Measurements from ENCODE around the gene ERVFRD-1. TPM values are rescaled to one million over a fixed set of nuclear protein-coding genes. Genes with fewer than 3 reads are reported as not detected.

The ERVFRD-1 gene, protein sequence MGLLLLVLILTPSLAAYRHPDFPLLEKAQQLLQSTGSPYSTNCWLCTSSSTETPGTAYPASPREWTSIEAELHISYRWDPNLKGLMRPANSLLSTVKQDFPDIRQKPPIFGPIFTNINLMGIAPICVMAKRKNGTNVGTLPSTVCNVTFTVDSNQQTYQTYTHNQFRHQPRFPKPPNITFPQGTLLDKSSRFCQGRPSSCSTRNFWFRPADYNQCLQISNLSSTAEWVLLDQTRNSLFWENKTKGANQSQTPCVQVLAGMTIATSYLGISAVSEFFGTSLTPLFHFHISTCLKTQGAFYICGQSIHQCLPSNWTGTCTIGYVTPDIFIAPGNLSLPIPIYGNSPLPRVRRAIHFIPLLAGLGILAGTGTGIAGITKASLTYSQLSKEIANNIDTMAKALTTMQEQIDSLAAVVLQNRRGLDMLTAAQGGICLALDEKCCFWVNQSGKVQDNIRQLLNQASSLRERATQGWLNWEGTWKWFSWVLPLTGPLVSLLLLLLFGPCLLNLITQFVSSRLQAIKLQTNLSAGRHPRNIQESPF
- total RNA-seq = not detected

DNA sequence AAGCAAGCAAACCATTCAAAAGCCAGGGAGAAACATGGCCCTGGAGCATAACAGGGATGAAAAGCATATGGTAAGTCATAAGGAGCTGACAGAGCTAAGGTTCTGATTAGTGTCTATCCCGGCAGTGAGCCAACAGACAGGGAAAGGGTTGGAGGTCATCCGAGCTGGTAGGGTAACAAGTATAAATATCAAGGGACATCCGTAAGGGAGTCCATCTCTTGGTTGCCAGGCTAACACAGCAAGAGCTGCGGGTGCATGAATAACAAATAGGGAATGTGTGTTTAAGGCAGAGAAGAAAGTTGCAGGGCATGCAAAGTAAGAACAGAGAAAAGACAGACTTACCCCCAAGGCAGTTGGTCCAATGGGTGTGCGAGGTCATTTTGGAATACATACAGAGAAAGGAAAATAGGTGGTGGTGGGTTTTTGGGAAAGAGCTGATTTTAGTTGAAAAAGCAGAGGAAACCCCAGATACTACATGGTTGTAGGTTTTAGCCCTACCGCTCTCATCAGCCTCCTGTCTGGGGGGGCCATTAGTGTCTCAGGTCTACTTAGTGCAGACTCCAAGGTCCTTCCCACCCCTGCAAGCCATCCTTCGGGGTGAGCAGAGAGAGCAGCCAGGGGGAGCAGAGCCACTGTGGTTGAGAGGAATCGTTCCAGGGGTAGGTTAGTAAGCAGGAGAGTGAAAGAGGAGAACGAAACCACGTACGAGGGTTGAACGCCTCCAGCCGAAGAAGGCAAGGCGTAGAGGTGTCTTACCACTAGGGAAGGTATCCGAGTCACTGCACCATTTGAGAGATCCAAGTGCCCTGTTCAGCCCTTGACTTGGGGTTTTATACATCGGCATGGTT is at the start of gene ERVFRD-1:
Gene ERVFRD-1, minus strand, starts transcription at position 805 of the 848 bp plus-strand sequence. CDS start 6,415 bp downstream, outside the sequence.
- Mint-ChIP-seq H3K27ac (peak within 1 kb of the TSS; percentile 22), H3K4me1 (peaks cover 16% of the 10 kb centered on the region), H3K9me3 (peaks cover 2% of the 10 kb centered on the region), H3K27me3 (no peaks in the 10 kb centered on the region), H3K4me3 (peak within 1 kb of the TSS; percentile 58), H3K36me3 (peaks cover 9% of the 10 kb centered on the region)
- DNase-seq (no peak), ATAC-seq (ENCODE audit: low read depth) (peak; percentile 26)
- POLR2A ChIA-PET = no interaction called here

DNA sequence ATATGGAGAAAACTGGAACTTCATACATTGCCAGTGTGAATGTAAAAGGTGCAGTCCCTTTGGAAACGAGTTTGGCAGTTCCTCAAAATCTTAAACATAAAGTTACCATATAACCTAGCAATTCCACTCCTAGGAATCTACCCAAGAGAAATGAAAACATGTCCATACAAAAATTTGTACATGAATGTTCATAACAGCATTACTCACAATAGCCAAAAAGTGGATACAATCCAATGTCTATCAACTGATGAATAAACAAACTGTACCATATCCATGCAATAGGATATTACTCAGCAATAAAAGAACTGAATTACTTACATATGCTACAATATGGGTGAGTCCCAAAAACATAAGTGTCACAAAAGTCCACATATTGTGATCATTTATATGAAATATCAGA is 48.7 kb upstream of the ERVFRD-1 start:
- POLR2A ChIA-PET = no interaction called here
- no peak overlapping the region for H3K27ac Mint-ChIP-seq
- no peaks in the 10 kb centered on the region for H3K9me3 Mint-ChIP-seq
- peaks cover 14% of the 10 kb centered on the region for H3K27me3 Mint-ChIP-seq
- DNase-seq (no peak), ATAC-seq (ENCODE audit: low read depth) (no peak)
- H3K4me1 Mint-ChIP-seq = peaks cover 15% of the 10 kb centered on the region
- no peak overlapping the region for H3K4me3 Mint-ChIP-seq
- H3K36me3 Mint-ChIP-seq = peaks cover 2% of the 10 kb centered on the region

DNA sequence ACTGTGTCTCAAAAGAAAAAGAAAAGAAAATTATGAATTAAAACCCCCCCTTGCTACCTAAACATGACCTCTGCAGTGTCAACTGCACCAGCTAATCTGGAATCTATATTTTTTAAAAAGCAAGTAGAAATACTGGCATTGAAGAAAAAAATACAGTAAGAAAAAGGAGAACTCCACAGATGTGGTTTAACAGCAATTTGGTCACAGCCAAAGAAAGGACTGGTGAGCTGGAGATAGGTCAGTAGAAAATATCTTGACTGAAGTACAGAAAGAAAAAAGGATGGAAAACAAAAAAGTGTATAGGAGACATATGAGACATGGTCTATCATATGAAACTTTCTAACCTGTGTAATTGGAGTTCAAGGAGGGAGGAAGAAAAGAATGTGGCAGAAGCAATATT is 44.1 kb upstream of the ERVFRD-1 start:
- Mint-ChIP-seq H3K27ac (no peak overlapping the region), H3K4me1 (peaks cover 10% of the 10 kb centered on the region), H3K9me3 (no peaks in the 10 kb centered on the region), H3K36me3 (peaks cover 9% of the 10 kb centered on the region), H3K27me3 (peaks cover 14% of the 10 kb centered on the region), H3K4me3 (no peak overlapping the region)
- DNase-seq (no peak), ATAC-seq (ENCODE audit: low read depth) (no peak)
- POLR2A ChIA-PET = no interaction called here

DNA sequence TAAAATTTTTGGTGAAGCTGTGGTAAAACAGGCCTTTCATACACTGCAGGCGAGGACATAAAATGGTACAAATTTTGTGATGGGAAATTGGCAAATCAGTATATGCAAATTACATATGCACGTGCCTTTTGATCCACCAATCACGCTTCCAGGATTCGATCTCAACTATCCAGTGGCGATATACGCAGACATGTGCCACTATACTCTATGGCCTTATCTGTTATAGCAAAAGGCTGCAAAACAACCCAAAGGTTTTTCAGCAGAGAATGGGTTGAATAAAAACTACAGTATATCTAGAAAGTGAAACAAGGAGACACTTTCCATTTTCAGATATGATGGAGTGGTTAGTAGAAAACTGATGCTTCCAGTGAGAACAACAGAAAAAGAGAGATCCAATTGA is 41.9 kb upstream of the ERVFRD-1 start:
- peak overlapping the region; percentile 73 for H3K27ac Mint-ChIP-seq
- POLR2A ChIA-PET = no interaction called here
- peaks cover 9% of the 10 kb centered on the region for H3K36me3 Mint-ChIP-seq
- H3K4me3 Mint-ChIP-seq = peak overlapping the region; percentile 77
- H3K9me3 Mint-ChIP-seq = no peaks in the 10 kb centered on the region
- peaks cover 7% of the 10 kb centered on the region for H3K27me3 Mint-ChIP-seq
- DNase-seq = no peak
- no peak for ATAC-seq (ENCODE audit: low read depth)
- H3K4me1 Mint-ChIP-seq = peaks cover 10% of the 10 kb centered on the region

DNA sequence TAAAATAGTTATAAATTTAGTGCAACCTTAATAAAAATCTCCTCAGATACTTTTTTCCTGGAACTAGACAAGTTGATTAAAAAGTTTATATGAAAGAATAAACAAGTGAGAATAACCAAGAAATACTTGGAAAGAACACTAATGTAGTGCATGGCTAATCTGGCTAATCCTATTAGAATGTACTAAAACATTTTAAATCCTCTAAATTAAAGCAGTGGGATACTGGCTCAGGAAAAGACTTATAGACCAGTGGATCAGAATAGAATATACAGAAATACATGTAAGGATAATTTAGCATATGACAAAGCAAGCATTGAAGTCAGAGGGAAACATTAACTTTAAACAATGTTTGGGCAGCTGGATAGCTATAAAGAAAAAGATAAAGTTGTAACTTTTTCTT is 41.1 kb upstream of the ERVFRD-1 start:
- peaks cover 10% of the 10 kb centered on the region for H3K4me1 Mint-ChIP-seq
- no peak overlapping the region for H3K4me3 Mint-ChIP-seq
- peaks cover 7% of the 10 kb centered on the region for H3K27me3 Mint-ChIP-seq
- DNase-seq (no peak), ATAC-seq (ENCODE audit: low read depth) (no peak)
- H3K27ac Mint-ChIP-seq = no peak overlapping the region
- H3K9me3 Mint-ChIP-seq = no peaks in the 10 kb centered on the region
- POLR2A ChIA-PET = no interaction called here
- peaks cover 9% of the 10 kb centered on the region for H3K36me3 Mint-ChIP-seq

DNA sequence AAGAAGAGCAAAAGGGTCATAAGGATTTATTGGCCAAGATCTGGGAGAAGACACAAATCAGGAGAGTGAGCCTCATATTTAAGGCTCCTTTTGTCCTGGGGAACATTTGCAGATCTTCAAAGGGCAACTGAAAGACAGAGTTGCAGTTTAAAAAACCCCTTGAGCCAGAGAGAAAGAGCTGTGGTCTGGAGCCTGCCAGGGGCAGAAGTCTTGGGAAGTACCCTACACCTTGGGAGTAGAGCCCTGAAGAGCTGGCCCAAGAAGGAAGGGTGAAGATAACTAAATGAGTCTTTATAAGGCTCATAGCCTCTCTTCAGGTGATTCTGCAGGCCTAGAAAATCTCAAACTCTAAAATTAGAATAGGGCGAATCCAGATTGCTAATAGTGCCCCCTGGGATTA is 40.0 kb upstream of the ERVFRD-1 start:
- H3K4me3 Mint-ChIP-seq = no peak overlapping the region
- peaks cover 9% of the 10 kb centered on the region for H3K36me3 Mint-ChIP-seq
- peaks cover 6% of the 10 kb centered on the region for H3K27me3 Mint-ChIP-seq
- DNase-seq (no peak), ATAC-seq (ENCODE audit: low read depth) (no peak)
- H3K9me3 Mint-ChIP-seq = no peaks in the 10 kb centered on the region
- POLR2A ChIA-PET = no interaction called here
- H3K27ac Mint-ChIP-seq = no peak overlapping the region
- peaks cover 10% of the 10 kb centered on the region for H3K4me1 Mint-ChIP-seq

DNA sequence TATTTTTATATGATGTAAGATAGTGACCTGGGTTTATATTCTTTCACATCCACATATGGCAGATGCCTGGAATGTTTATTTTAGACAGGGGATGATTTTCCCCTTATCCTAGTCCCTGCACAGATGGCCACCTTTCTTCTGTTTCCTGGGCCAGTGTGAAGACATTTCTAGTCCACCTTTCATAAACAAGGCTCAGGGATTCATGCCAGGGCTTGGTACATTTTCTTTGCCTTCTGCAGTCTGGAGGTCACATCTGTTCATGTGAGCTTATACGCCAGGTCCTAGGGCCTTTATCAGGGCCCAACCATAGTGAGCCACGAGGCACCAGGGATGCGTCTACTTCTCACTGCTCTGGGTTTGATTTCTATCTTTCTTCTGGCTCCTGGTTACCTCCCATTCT is 38.0 kb upstream of the ERVFRD-1 start:
- Mint-ChIP-seq H3K4me1 (peaks cover 10% of the 10 kb centered on the region), H3K36me3 (peaks cover 9% of the 10 kb centered on the region), H3K27ac (no peak overlapping the region), H3K27me3 (no peaks in the 10 kb centered on the region), H3K4me3 (no peak overlapping the region), H3K9me3 (no peaks in the 10 kb centered on the region)
- ATAC-seq (ENCODE audit: low read depth) (no peak), DNase-seq (no peak)
- POLR2A ChIA-PET = no interaction called here

DNA sequence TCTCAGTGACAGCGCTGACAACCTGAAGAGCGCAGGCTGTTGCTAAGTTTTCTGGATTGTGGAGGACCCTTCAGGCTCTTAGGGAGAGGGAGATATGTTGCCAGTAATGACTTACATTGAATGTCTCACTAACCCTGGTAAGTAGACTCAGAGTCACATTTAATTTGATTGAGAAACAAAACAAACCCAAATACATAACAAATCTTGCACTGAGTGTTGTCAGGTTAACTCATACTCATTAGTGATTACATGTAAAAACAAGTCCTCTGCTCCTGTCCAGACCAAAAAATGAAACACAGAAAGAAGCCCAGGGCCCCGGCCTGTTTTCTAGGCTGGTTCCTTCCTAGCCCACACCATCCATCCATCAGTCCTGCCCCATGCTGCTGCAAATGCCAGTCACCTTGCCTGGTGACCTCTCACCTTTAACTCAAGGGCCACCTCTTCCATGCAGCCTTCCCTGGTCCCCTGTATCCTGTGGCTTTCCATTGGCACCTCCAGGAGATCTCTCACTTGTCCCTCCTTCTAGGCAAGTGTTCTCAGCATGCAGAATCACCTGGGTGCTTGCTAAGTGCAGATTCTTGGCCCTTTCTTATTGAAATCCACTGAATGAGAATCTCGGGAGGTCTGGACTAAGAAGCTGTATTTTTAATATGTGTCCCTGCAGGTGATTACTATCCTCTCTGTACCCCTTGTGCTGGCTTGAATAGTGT is 34.7 kb upstream of the ERVFRD-1 start:
- H3K27ac Mint-ChIP-seq = peak overlapping the region; percentile 44
- H3K36me3 Mint-ChIP-seq = no peaks in the 10 kb centered on the region
- ATAC-seq (ENCODE audit: low read depth) (no peak), DNase-seq (no peak)
- no peak overlapping the region for H3K4me3 Mint-ChIP-seq
- H3K4me1 Mint-ChIP-seq = peaks cover 5% of the 10 kb centered on the region
- H3K27me3 Mint-ChIP-seq = peaks cover 2% of the 10 kb centered on the region
- POLR2A ChIA-PET = no interaction called here
- no peaks in the 10 kb centered on the region for H3K9me3 Mint-ChIP-seq

DNA sequence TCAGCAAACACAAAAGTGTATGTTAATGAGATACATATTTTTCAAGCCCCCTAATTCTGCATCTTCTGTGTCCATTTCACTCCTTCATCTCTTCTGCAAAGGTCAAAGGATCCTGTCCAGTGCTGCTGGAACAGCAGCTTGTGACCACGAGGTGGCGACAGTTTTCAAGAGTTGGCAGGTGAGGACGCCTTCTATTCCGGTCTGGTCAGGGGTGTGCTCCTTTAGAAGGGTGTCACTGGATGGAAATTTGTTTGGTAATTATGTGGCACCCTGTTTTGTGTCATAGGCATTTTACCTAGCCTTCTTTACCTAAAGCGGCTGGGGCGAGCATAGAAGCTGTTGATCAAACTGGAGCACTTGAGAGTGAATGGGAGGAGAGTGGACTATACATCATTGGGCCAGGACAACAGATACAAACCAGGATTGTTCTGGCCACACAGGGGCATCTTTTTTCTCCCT is 32.9 kb upstream of the ERVFRD-1 start:
- no peaks in the 10 kb centered on the region for H3K9me3 Mint-ChIP-seq
- peaks cover 4% of the 10 kb centered on the region for H3K4me1 Mint-ChIP-seq
- DNase-seq (peak; percentile 76), ATAC-seq (ENCODE audit: low read depth) (peak; percentile 92)
- peaks cover 2% of the 10 kb centered on the region for H3K27me3 Mint-ChIP-seq
- H3K4me3 Mint-ChIP-seq = no peak overlapping the region
- no peaks in the 10 kb centered on the region for H3K36me3 Mint-ChIP-seq
- POLR2A ChIA-PET = interaction anchor here (0.7 to 1.5 kb wide), 4 partner anchors 10 to 88 kb away, joined by 3 to 4 read pairs (median 3); partner anchors contain the start of gene NEDD9
- H3K27ac Mint-ChIP-seq = no peak overlapping the region

DNA sequence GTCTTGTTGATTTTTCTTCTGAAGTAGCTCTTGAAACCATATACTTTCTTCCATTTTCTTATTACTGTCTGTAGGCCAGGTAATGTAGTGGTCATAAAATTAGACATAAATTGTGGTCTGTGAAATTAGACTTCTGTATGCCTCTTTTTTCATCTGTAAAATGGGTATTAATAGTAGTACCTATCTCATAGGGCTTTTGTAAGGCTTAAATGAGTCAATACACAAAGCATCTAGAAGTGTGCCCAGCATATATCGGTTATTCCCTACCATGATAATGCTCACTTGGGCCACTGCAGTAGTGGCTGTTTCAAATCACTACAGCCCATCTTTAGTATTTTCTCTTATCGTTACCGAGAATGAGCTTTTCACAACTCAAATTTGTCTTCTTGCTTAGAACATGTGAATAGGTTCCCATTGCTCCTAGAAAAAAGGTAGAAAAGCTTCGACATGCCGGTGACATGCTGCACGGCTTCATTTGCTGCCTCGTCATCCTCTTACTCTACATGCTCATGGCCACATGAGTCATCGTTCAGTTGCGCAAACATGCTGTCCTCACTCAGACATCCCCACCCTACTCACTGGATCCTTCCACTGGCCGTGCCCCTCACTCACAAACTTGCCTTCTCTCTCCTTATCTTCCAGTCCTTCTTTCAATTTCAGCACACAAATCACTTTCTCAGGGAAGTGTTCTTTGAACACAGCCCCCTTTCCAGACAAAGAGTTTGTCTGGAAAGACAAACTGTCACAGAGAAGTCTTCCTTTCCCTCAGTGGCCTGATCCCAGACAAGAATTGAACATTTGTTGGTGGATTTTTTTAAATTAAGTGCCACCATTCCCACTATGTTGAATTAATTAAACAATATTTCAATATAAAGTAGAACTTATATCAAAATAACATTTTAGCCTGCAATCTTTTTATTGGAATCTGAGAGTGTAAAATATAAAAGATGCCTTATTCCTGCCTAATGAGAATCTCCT is 32.2 kb upstream of the ERVFRD-1 start:
- Mint-ChIP-seq H3K4me3 (no peak overlapping the region), H3K9me3 (no peaks in the 10 kb centered on the region), H3K36me3 (peaks cover 4% of the 10 kb centered on the region), H3K27me3 (peaks cover 2% of the 10 kb centered on the region), H3K4me1 (peaks cover 6% of the 10 kb centered on the region), H3K27ac (no peak overlapping the region)
- no peak for ATAC-seq (ENCODE audit: low read depth)
- no peak for DNase-seq
- POLR2A ChIA-PET = interaction anchor here (0.7 to 1.5 kb wide), 4 partner anchors 11 to 89 kb away, joined by 3 to 4 read pairs (median 3); partner anchors contain the start of gene NEDD9

DNA sequence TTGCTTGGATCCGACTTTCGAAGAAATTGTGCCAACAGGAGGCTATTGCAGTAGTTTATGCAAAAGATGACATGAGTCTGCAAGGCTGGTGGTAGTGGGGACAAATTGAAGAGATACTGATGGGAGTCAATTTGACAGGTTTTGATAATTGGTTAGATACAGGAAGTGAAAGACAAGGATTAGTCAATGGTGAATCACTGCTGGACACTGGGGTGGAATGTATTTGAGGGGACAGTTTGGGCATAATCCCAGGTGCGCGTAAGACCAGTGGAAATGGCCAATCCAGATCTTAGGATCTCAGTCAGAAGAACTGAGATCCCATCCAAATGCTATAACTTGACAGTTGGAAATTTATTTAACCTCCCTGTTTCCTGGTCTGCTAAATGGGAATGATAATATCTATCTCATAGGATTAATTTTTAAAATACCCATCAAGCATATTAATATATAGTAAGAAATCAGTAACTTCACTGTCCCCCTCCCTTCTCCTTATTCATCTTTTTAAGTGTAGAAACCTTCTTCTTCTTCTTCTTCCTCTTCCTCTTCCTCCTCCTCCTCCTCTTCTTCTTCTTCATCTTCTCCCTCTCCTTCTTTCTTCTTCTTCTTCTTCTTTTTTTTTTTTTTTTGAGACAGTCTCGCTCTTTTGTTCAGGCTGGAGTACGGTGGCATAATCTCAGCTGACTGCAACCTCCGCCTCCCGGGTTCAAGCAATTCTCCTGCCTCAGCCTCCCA is 30.9 kb upstream of the ERVFRD-1 start:
- no peaks in the 10 kb centered on the region for H3K9me3 Mint-ChIP-seq
- peaks cover 6% of the 10 kb centered on the region for H3K4me1 Mint-ChIP-seq
- POLR2A ChIA-PET = no interaction called here

DNA sequence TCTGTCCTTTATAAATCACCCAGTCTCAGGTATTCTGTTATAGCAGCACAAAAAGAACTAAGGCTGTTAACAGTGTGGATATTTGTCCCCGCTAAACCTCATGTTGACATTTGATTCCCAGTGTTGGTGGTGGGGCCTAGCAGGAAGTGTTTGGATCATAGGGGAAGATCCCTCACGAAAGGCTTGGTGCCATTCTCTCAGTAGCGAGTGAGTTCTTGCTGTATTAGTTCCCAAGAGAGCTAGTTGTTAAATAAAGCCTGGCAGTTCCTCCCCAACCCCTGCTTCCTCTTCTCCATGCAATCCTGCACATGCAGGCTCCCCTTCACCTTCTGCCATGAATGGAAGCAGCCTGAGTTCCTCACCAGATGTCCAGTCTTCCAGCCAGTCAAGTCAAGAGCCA is 29.8 kb upstream of the ERVFRD-1 start:
- POLR2A ChIA-PET = no interaction called here
- Mint-ChIP-seq H3K27me3 (peaks cover 2% of the 10 kb centered on the region), H3K4me1 (peaks cover 6% of the 10 kb centered on the region), H3K9me3 (no peaks in the 10 kb centered on the region), H3K4me3 (no peak overlapping the region), H3K36me3 (peaks cover 4% of the 10 kb centered on the region), H3K27ac (no peak overlapping the region)
- DNase-seq (no peak), ATAC-seq (ENCODE audit: low read depth) (no peak)

More for the DNA sequence above, 30.9 kb upstream of the ERVFRD-1 start:
- no peak for DNase-seq
- Mint-ChIP-seq H3K27ac (no peak overlapping the region), H3K36me3 (peaks cover 4% of the 10 kb centered on the region), H3K27me3 (peaks cover 2% of the 10 kb centered on the region), H3K4me3 (no peak overlapping the region)
- ATAC-seq (ENCODE audit: low read depth) = no peak
